HG03108 (cell line): ENCODE measurements around the gene SHCBP1.
"Not testable (repeated sequence)": the region's sequence is repeated elsewhere in the genome, so short reads cannot be mapped to it uniquely, and the experiment has no call there.

Experiments
- ATAC-seq: cut with Tn5 transposase; IDR thresholded peaks from one replicate; pipeline ENCODE4 v1.9.1; 2021; ENCODE audit warnings: moderate library complexity; ENCODE audit not compliant: unreplicated experiment

Gene SHCBP1

GRCh38 chr16:46620266-46621005 is 743 bp downstream of the SHCBP1 start:
- no peak for ATAC-seq

DNA sequence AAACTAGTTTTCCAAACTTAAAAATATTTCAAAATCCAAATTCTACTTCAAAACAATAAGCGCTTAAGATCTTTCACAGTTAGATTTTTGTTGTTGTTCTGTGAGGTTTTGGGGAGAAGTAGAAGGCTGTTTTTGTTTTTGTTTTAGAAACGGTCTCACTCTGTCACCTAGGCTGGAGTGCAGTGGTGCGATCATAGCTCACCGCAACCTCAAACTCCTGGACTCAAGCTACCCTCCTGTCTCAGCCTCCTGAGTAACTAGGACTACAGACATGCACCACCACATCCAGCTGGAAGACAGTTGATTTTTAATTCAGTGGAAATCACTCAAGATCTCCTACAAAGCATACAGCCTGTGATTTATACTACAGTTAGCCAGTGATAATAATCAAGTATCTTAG is 2.7 kb downstream of the SHCBP1 start:
- ATAC-seq, result no peak

GRCh38 chr16:46614006-46614405 is 7.2 kb downstream of the SHCBP1 start:
- no peak for ATAC-seq

DNA sequence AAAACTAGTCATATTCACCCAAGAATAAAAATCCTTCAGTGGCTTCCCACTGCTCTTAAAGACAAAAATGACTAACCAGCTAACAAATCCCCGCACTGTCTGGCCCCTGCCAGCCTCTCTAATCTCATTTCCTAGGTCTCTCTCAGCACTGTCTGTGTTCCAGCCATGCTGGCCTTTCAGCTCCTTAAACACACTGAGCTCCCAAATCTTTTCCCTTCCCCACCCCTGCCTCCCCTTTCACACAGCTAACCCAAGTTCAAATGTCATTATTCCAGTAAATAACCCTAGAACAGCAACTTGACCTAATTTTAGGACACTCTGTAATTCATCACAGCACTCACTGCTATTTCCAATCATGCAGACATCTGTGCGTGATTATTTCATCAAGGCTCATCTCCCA is 7.8 kb downstream of the SHCBP1 start:
- no peak for ATAC-seq

GRCh38 chr16:46612121-46612520 is 9.1 kb downstream of the SHCBP1 start:
- ATAC-seq, result peak; percentile 57

DNA sequence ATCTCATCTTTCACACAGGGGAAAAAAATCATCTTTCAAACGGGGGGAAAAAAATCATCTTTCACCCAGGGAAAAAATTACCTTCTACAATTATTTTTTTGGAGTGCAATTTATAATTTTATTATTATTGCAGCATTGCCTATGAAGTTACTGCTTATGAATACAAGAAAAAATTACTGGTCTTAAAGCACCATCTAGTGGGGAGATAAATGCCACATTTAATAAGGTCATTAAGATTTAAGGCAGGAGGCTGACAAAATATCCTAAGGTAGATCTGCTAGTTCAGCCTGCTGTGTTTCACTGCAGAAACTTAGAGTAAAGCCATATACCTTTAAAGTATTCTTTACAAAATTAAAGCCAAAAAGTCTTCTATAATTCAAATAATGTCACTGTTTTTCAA is 13.7 kb downstream of the SHCBP1 start:
- no peak for ATAC-seq

- ATAC-seq, result no peak
Measured at GRCh38 chr16:46606231-46606630, 14.9 kb downstream of the SHCBP1 start.

- no peak for ATAC-seq
Measured at GRCh38 chr16:46591257-46591656, 29.9 kb downstream of the SHCBP1 start.

- no peak for ATAC-seq
Measured at GRCh38 chr16:46586011-46586577, 35.1 kb downstream of the SHCBP1 start.

DNA sequence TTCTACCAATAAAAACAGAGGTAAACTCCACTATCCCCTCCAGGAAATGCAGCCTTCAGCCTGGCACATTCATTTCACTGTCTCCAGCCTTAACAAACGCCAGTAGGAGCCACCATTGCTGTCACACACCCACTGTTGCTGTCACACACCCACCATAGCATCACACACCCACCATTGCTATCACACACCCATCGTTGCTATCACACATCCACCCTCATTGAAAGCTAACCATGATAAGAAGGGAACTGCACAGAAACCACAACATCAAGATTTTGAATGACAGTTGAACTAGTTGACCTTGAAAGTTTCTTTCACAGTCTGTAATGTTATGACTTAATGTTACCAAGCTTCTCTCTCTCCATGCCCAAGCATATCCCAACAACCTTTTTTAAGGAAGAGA is 38.1 kb downstream of the SHCBP1 start:
- ATAC-seq, result no peak

DNA sequence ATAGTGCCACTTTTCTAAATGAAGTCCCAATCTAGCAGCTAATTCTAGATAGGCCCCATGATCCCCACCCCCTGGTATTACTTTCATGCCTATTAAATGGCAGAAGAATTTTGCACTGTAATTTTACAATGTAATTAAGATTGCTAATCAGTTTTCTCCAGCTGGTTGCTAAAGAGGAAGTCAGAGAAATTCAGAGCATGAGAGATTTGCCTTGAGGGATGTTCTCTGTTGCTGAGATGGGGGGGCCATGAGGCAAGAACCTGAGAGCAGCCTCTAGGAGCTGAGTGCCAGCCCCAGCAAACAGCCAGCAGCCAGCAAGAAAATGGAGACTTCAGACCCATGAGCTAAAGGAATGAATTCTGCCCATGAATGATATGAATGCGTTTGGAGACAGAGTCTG is 38.9 kb downstream of the SHCBP1 start:
- ATAC-seq, result no peak

DNA sequence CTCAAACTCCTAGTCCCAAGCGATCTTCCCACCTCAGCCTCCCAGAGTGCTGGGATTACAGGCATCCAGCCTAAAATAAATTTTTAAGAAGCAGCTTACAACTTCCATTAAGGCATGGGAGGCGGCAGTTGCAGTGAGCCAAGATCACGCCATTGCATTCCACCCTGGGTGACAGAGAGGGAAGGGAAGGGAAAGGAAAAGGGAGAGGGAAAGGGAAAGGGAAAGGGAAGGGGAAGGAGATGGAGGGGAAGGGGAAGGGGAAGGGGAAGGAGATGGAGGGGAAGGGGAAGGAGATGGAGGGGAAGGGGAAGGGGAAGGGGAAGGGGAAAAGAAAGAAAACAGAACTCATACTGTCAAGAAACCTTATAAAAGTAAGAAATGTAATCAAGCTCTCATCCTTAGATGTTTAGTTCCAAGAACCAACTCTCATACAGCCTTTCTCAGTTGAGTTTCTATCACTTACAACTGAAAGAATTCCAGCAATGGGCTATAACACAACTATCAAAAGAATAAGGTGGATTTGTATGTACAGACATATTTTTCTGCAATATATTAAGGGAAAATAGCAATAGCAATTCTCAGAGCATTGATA is 43.1 kb downstream of the SHCBP1 start:
- no peak for ATAC-seq

DNA sequence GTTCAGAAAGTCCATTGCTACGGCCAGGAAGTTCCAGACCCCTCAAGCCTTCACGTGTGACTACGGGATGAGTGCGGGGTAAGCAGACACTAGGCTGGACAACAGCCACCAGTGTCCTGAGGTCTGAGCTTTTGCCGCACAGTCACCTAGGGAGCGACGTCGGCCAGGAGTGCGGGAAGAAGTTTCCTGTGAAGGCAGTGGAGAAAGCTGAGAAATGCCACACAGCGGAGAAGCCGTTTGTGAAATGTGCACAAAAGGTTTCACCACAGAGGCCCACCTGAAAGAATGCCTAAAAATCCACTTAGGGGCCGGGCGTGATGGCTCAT is 47.4 kb downstream of the SHCBP1 start:
- no peak for ATAC-seq

GRCh38 chr16:46573008-46573833 is 48.0 kb downstream of the SHCBP1 start:
- ATAC-seq, result no peak

DNA sequence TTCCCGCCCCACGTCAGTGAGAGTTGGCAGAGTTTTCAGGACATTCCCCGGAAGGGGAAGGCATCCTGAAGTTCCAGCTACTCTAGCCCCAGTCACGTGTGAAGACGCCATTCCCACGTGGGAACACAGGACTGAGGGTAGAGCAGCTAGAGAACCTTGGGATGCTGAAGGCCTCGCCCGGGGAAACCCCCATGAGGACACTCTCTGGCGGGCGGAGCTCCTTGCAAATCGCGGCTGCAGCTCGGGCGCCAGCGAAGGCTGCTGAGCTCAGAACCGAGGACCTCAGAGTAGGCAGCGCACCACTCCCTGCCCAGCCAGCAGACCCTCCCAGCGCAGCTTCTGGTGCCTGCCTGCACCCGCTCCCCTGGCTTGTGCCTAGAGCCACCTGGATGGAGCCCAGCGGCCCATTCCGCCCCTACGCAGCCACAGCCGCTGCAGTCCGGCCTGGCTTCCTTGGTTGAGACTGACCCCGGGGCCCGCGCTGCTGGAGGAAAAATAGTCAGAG is 51.9 kb downstream of the SHCBP1 start:
- ATAC-seq, result no peak

- ATAC-seq, result no peak
Measured at GRCh38 chr16:46568472-46569230, 52.5 kb downstream of the SHCBP1 start.

- ATAC-seq, result no peak
Measured at GRCh38 chr16:46562979-46563378, 58.2 kb downstream of the SHCBP1 start.

DNA sequence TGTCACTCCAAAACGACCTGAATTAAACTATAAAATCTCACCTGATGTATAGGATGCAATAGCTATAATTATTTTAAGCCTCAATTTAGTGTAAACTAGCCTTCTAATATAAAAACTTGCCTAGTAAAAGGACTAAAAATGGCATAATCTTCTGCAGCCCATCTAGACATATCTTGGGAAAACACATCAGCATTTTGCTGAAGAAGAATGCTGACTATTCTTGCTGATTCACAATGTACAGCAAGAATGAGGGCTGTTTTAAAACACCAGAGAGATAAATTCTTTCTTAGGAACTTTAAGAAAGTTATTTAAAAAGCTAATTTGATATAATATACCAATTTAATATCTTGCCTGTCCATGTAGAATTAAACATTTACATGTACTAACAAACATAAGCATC is 63.2 kb downstream of the SHCBP1 start:
- no peak for ATAC-seq

DNA sequence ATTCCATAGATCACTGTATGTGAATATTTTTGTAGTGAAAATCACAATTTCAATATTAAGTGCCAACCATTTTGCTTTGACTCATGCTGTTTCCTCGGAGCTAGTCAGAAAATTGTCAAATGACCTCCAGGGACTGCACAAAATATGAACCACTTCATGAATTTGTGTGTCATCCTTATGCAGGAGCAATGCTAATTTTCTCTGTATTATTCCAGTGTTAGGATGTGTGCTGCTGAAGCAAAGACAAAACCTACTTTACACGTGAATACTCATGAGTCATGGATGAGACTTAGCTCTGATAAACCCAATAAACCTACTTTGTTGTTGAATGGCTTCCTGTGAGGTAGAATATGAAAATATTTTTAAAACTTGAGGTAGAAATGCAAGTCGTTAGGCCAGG is 65.2 kb downstream of the SHCBP1 start:
- no peak for ATAC-seq

- ATAC-seq, result not testable (repeated sequence)
Measured at GRCh38 chr16:46554435-46554834, 66.7 kb downstream of the SHCBP1 start.

- no peak for ATAC-seq
Measured at GRCh38 chr16:46549477-46549876, 71.7 kb downstream of the SHCBP1 start.
